Measurements from ENCODE around the gene ERMAP. TPM values are rescaled to one million over a fixed set of nuclear protein-coding genes. Genes with fewer than 3 reads are reported as not detected.

Gene ERMAP
- total and polyA plus RNA-seq, 4 donors = 5.9 to 12.8 (median 8.6) TPM

- intact Hi-C loops (cut with DNase I) = no loop called here
- Histone ChIP-seq H3K36me3 (ENCODE audit: control insufficient read depth in 1 of 2, insufficient read depth in 2 of 2, low read length in 1 of 2) (no peaks in the 10 kb centered on the region), H3K9me3 (ENCODE audit: control insufficient read depth, low read length) (no peaks in the 10 kb centered on the region), H3K27me3 (ENCODE audit: control insufficient read depth in 1 of 2, insufficient read depth in 2 of 2, low read length in 1 of 2) (no peaks in the 10 kb centered on the region), H3K4me1 (ENCODE audit: control insufficient read depth in 1 of 2, insufficient read depth in 2 of 2, low read length in 2 of 2) (no peaks in the 10 kb centered on the region), H3K4me3 (ENCODE audit: low read length in 2 of 2) (no peak overlapping the region), H3K27ac (ENCODE audit: low read depth in 1 of 2, low read length in 2 of 2) (no peak overlapping the region)
- 78 to 79% methylated on average over 16 of the region's 16 CpGs for WGBS, 2 donors
- DNase-seq (no peak), ATAC-seq (ENCODE audit: low FRiP score) (no peak)
These were observed 69.3 kb downstream of the ERMAP start for GRCh38 chr1:42886046-42886739.

- WGBS, 2 donors = 78 to 80% methylated on average over 18 to 21 of the region's 21 CpGs
- ATAC-seq (ENCODE audit: low FRiP score) (no peak), DNase-seq (no peak)
- intact Hi-C loops (cut with DNase I) = no loop called here
- Histone ChIP-seq H3K27me3 (ENCODE audit: control insufficient read depth in 1 of 2, insufficient read depth in 2 of 2, low read length in 1 of 2) (no peaks in the 10 kb centered on the region), H3K4me1 (ENCODE audit: control insufficient read depth in 1 of 2, insufficient read depth in 2 of 2, low read length in 2 of 2) (no peaks in the 10 kb centered on the region), H3K27ac (ENCODE audit: low read depth in 1 of 2, low read length in 2 of 2) (no peak overlapping the region), H3K4me3 (ENCODE audit: low read length in 2 of 2) (no peak overlapping the region), H3K36me3 (ENCODE audit: control insufficient read depth in 1 of 2, insufficient read depth in 2 of 2, low read length in 1 of 2) (no peaks in the 10 kb centered on the region), H3K9me3 (ENCODE audit: control insufficient read depth, low read length) (no peaks in the 10 kb centered on the region)
These were observed 69.9 kb downstream of the ERMAP start for GRCh38 chr1:42886800-42887199.

DNA sequence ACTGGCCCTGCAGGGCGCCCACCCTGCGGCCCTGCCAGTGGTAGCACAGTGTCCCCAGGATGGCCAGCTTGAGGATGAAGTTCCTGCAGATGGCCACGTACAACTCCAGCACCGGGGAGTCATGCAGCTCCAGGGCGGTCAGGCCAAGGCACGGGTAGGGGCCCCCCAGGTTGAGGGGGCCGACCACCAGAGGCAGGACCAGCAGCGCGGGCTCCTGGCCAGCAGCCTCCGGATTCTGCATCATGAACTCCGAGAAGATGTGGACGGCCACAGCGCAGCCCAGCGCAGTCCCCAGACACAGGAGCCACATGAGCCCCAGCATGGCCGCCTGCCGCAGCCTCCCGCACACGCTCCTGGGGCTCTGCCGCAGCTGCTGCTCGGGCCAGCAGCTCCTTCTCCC, 70.4 kb downstream of the ERMAP start:
- ATAC-seq (ENCODE audit: low FRiP score) = no peak
- WGBS, 2 donors = 94 to 96% methylated on average over 20 of the region's 20 CpGs
- no peaks in the 10 kb centered on the region for H3K9me3 ChIP-seq (ENCODE audit: control insufficient read depth, low read length)
- H3K27ac ChIP-seq (ENCODE audit: low read depth in 1 of 2, low read length in 2 of 2) = no peak overlapping the region
- DNase-seq = no peak
- no peaks in the 10 kb centered on the region for H3K36me3 ChIP-seq (ENCODE audit: control insufficient read depth in 1 of 2, insufficient read depth in 2 of 2, low read length in 1 of 2)
- H3K4me1 ChIP-seq (ENCODE audit: control insufficient read depth in 1 of 2, insufficient read depth in 2 of 2, low read length in 2 of 2) = no peaks in the 10 kb centered on the region
- H3K4me3 ChIP-seq (ENCODE audit: low read length in 2 of 2) = no peak overlapping the region
- intact Hi-C loops (cut with DNase I) = no loop called here
- H3K27me3 ChIP-seq (ENCODE audit: control insufficient read depth in 1 of 2, insufficient read depth in 2 of 2, low read length in 1 of 2) = no peaks in the 10 kb centered on the region

DNA sequence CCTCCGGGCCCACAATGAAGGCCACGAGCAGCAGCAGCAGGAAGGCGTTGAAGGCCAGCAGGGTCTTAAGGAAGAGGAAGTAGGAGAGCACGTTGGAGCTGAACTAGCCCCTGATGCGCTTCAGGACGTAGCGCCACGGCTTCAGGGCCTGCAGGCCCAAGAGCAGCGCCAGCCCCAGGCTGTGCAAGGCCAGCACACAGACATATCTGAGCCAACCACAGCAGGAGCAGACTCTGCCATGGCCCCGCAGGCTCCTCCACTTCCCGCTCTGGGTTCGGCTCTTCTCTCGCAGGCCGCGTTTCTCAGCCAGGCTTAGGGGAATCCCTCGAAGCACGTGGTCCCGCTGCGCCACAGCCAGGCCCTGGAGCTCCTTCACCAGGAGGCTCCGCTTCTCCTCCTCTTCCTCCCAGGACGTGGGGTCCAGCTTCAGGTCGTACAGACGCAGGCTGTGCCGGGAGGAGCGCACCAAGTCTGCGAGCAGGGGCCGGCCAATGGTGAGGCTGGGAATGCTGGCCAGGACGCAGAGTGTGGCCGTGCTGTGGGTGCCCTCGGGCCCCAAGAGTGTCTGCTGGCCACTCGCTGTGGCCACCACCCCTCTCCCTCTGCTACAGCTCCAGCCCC, 71.2 kb downstream of the ERMAP start:
- Histone ChIP-seq H3K27me3 (ENCODE audit: control insufficient read depth in 1 of 2, insufficient read depth in 2 of 2, low read length in 1 of 2) (no peaks in the 10 kb centered on the region), H3K36me3 (ENCODE audit: control insufficient read depth in 1 of 2, insufficient read depth in 2 of 2, low read length in 1 of 2) (no peaks in the 10 kb centered on the region), H3K27ac (ENCODE audit: low read depth in 1 of 2, low read length in 2 of 2) (no peak overlapping the region), H3K4me1 (ENCODE audit: control insufficient read depth in 1 of 2, insufficient read depth in 2 of 2, low read length in 2 of 2) (no peaks in the 10 kb centered on the region), H3K9me3 (ENCODE audit: control insufficient read depth, low read length) (no peaks in the 10 kb centered on the region), H3K4me3 (ENCODE audit: low read length in 2 of 2) (no peak overlapping the region)
- WGBS, 2 donors = 85 to 89% methylated on average over 31 of the region's 31 CpGs
- intact Hi-C loops (cut with DNase I) = no loop called here
- ATAC-seq (ENCODE audit: low FRiP score) (no peak), DNase-seq (no peak)

DNA sequence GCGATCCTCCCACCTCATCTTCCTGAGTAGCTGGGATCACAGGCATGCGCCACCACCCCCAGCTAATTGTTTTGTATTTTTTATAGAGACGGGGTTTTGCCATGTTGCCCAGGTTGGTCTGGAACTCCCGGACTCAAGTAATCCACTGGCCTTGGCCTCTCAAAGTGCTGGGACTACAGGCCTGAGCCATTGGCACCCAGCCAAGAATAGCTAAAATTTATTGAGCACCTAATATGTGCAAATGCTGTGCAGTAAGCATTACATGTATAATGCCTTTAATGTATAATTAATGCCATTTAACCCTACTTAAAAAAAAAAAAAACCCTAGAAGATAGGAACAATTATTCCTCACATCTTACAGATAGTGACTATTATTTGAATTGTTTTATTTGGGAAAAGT, 72.3 kb downstream of the ERMAP start:
- no peak for ATAC-seq (ENCODE audit: low FRiP score)
- Histone ChIP-seq H3K36me3 (ENCODE audit: control insufficient read depth in 1 of 2, insufficient read depth in 2 of 2, low read length in 1 of 2) (no peaks in the 10 kb centered on the region), H3K27me3 (ENCODE audit: control insufficient read depth in 1 of 2, insufficient read depth in 2 of 2, low read length in 1 of 2) (no peaks in the 10 kb centered on the region), H3K4me3 (ENCODE audit: low read length in 2 of 2) (no peak overlapping the region), H3K4me1 (ENCODE audit: control insufficient read depth in 1 of 2, insufficient read depth in 2 of 2, low read length in 2 of 2) (no peaks in the 10 kb centered on the region), H3K27ac (ENCODE audit: low read depth in 1 of 2, low read length in 2 of 2) (no peak overlapping the region), H3K9me3 (ENCODE audit: control insufficient read depth, low read length) (no peaks in the 10 kb centered on the region)
- no peak for DNase-seq
- WGBS, 2 donors = 87 to 97% methylated on average over 4 of the region's 4 CpGs
- intact Hi-C loops (cut with DNase I) = no loop called here

GRCh38 chr1:42891465-42892138, 74.7 kb downstream of the ERMAP start:
- Histone ChIP-seq H3K36me3 (ENCODE audit: control insufficient read depth in 1 of 2, insufficient read depth in 2 of 2, low read length in 1 of 2) (no peaks in the 10 kb centered on the region), H3K4me1 (ENCODE audit: control insufficient read depth in 1 of 2, insufficient read depth in 2 of 2, low read length in 2 of 2) (no peaks in the 10 kb centered on the region), H3K27ac (ENCODE audit: low read depth in 1 of 2, low read length in 2 of 2) (no peak overlapping the region), H3K27me3 (ENCODE audit: control insufficient read depth in 1 of 2, insufficient read depth in 2 of 2, low read length in 1 of 2) (no peaks in the 10 kb centered on the region), H3K4me3 (ENCODE audit: low read length in 2 of 2) (no peak overlapping the region), H3K9me3 (ENCODE audit: control insufficient read depth, low read length) (no peaks in the 10 kb centered on the region)
- no peak for ATAC-seq (ENCODE audit: low FRiP score)
- intact Hi-C loops (cut with DNase I) = no loop called here
- no peak for DNase-seq
- 56 to 63% methylated on average over 5 of the region's 5 CpGs for WGBS, 2 donors

Other genes starting within 250 kb of the ERMAP start
- 10 to 100 TPM; 14.1 to 16.4 TPM for gene PPIH, start 158.7 kb upstream of the ERMAP start, total RNA-seq
- gene PPIH, start 158.7 kb upstream of the ERMAP start, polyA plus RNA-seq = 10 to 100 TPM; 24.0 to 32.5 TPM
- gene YBX1, start 134.7 kb upstream of the ERMAP start, total RNA-seq = 100 to 1,000 TPM; 393 to 498 TPM
- 1,000 to 10,000 TPM in 1 of 2 donors, 100 to 1,000 TPM in 1; 816 to 1,633 TPM for gene YBX1, start 134.7 kb upstream of the ERMAP start, polyA plus RNA-seq
- gene CLDN19, start 76.9 kb upstream of the ERMAP start, total RNA-seq = under 1 TPM; 0.39 to 0.94 TPM
- gene CLDN19, start 76.9 kb upstream of the ERMAP start, polyA plus RNA-seq = not detected
- gene P3H1, start 50.1 kb upstream of the ERMAP start, total RNA-seq = 10 to 100 TPM; 37.7 to 54.6 TPM
- 10 to 100 TPM; 15.2 to 64.3 TPM for gene P3H1, start 50.1 kb upstream of the ERMAP start, polyA plus RNA-seq
- 1 to 10 TPM; 3.6 to 8.5 TPM for gene C1orf50, start 49.9 kb upstream of the ERMAP start, total RNA-seq
- 10 to 100 TPM in 1 of 2 donors, 1 to 10 TPM in 1; 1.6 to 10.6 TPM for gene C1orf50, start 49.9 kb upstream of the ERMAP start, polyA plus RNA-seq
- under 1 TPM in 1 of 2 donors, not detected in 1; 0.13 TPM for gene TMEM269, start 32.1 kb upstream of the ERMAP start, total RNA-seq
- not detected for gene TMEM269, start 32.1 kb upstream of the ERMAP start, polyA plus RNA-seq
- 10 to 100 TPM; 15.9 to 17.3 TPM for gene SVBP, start 275 bp downstream of the ERMAP start, total RNA-seq
- 10 to 100 TPM; 37.0 to 37.8 TPM for gene SVBP, start 275 bp downstream of the ERMAP start, polyA plus RNA-seq
- gene ZNF691, start 29.5 kb downstream of the ERMAP start, total RNA-seq = 1 to 10 TPM; 5.4 to 9.8 TPM
- gene ZNF691, start 29.5 kb downstream of the ERMAP start, polyA plus RNA-seq = 10 to 100 TPM in 1 of 2 donors, 1 to 10 TPM in 1; 7.4 to 10.4 TPM
- gene SLC2A1, start 141.7 kb downstream of the ERMAP start, total RNA-seq = 100 to 1,000 TPM in 1 of 2 donors, 10 to 100 TPM in 1; 87.7 to 124 TPM
- gene SLC2A1, start 141.7 kb downstream of the ERMAP start, polyA plus RNA-seq = 10 to 100 TPM in 1 of 2 donors, 1 to 10 TPM in 1; 6.4 to 11.6 TPM